NCI-H2196 treated with DMSO at 0.1 percent for 48 hours (cell line): ENCODE results near the gene BCAN.

ENCODE experiments used
- DNase-seq: peaks from one replicate; lab custom pipeline; 2025; ENCODE audit not compliant: unreplicated experiment; lab: John Stamatoyannopoulos, UW

The BCAN gene

GRCh38 chr1:156644146-156644545 lies 2.2 kb downstream of the BCAN start:
- DNase-seq = no peak

GRCh38 chr1:156644640-156645039 lies 2.7 kb downstream of the BCAN start:
- DNase-seq = no peak

- DNase-seq = no peak
These were observed 3.1 kb downstream of the BCAN start for GRCh38 chr1:156645056-156645455.

DNA sequence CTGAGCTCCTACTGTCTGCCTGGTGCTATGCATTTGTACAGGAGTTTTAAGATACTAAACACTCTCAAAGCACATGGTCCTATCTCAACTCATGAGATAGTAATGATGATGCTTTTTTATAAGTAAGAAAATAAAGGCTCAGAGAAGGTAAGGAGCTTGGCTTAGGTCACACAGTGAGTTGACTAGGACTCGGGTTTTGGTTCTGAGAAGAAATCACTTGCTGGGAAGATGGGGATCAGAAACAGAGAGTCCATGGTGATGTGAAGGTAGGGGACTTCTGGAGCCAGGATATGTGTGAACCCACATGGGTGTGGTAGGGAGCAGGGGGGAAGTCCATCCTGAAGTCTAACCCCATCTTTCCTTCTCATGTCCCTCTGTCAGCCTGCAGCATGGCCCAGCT lies 3.7 kb downstream of the BCAN start:
- DNase-seq = no peak

DNA sequence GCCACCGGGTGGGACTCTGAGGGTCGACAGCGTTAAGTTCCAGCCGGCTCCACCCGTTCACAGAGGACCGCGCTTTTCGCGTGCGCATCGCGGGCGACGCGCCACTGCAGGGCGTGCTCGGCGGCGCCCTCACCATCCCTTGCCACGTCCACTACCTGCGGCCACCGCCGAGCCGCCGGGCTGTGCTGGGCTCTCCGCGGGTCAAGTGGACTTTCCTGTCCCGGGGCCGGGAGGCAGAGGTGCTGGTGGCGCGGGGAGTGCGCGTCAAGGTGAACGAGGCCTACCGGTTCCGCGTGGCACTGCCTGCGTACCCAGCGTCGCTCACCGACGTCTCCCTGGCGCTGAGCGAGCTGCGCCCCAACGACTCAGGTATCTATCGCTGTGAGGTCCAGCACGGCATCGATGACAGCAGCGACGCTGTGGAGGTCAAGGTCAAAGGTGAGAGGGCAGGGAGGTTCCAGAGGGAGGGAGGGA lies 4.9 kb downstream of the BCAN start:
- no peak for DNase-seq

GRCh38 chr1:156647351-156647750 lies 5.4 kb downstream of the BCAN start:
- no peak for DNase-seq

- no peak for DNase-seq
These were observed 6.6 kb downstream of the BCAN start for GRCh38 chr1:156648496-156648895.

GRCh38 chr1:156648951-156649350 lies 7.0 kb downstream of the BCAN start:
- DNase-seq = no peak

DNA sequence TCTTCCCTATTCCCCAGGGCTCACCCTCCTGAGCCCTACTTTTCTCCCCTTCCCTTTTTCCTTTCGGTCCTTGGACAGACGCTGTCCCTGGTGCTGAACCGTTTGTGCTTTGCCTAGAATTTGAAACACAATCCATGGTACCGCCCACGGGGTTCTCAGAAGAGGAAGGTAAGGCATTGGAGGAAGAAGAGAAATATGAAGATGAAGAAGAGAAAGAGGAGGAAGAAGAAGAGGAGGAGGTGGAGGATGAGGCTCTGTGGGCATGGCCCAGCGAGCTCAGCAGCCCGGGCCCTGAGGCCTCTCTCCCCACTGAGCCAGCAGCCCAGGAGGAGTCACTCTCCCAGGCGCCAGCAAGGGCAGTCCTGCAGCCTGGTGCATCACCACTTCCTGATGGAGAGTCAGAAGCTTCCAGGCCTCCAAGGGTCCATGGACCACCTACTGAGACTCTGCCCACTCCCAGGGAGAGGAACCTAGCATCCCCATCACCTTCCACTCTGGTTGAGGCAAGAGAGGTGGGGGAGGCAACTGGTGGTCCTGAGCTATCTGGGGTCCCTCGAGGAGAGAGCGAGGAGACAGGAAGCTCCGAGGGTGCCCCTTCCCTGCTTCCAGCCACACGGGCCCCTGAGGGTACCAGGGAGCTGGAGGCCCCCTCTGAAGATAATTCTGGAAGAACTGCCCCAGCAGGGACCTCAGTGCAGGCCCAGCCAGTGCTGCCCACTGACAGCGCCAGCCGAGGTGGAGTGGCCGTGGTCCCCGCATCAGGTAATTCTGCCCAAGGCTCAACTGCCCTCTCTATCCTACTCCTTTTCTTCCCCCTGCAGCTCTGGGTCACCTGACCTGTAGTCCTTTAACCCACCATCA lies 10.4 kb downstream of the BCAN start:
- DNase-seq = no peak

DNA sequence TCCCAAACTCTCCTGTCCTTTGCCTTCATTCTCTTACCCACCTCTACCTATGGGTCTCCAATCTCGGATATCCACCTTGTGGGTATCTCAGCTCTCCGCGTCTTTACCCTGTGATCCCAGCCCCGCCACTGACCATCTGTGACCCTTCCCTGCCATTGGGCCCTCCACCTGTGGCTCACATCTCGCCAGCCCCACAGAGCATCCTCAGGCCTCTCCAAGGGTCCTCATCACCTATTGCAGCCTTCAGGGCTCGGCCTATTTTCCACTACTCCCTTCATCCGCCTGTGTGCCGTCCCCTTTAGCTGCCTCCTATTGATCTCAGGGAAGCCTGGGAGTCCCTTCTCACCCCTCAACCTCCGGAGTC lies 11.1 kb downstream of the BCAN start:
- no peak for DNase-seq

DNA sequence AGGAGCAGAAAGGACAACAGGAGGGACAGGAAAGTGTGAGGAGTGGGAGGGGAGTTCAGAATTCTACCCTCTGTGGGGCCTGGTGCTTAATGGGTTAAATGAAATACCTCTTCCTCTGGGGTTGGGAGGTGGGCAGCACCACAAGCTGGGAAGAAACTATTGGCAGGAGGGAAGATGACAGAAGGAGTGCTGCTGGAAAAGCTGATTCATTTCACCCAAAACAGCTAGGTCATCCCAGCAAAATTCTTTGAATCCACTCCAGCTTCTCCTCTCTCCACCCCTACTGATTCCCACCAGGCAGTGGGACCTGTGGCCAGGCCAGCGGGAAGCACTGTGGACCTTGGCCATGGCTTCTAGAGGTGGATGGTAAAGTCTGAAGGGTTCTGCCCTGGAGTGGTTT lies 12.8 kb downstream of the BCAN start:
- DNase-seq = no peak

GRCh38 chr1:156655151-156655903 lies 13.4 kb downstream of the BCAN start:
- peak; percentile 33 for DNase-seq

GRCh38 chr1:156655904-156656516 lies 14.1 kb downstream of the BCAN start:
- no peak for DNase-seq

GRCh38 chr1:156656806-156657740 lies 15.2 kb downstream of the BCAN start:
- peak; percentile 52 for DNase-seq

GRCh38 chr1:156657741-156658319 lies 15.9 kb downstream of the BCAN start:
- no peak for DNase-seq

DNA sequence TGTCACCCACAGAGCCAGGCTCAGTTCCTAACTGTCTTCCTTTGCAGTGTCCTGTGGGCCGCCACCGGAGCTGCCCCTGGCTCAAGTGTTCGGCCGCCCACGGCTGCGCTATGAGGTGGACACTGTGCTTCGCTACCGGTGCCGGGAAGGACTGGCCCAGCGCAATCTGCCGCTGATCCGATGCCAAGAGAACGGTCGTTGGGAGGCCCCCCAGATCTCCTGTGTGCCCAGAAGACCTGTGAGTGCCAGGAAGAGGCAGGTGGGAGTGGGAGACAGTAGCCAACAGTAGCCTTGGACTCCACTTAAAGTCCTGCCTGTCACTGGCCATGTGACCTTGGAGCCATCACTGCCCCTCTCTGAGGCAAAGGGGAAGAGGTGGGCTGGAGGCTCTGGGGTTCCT lies 16.6 kb downstream of the BCAN start:
- no peak for DNase-seq

DNA sequence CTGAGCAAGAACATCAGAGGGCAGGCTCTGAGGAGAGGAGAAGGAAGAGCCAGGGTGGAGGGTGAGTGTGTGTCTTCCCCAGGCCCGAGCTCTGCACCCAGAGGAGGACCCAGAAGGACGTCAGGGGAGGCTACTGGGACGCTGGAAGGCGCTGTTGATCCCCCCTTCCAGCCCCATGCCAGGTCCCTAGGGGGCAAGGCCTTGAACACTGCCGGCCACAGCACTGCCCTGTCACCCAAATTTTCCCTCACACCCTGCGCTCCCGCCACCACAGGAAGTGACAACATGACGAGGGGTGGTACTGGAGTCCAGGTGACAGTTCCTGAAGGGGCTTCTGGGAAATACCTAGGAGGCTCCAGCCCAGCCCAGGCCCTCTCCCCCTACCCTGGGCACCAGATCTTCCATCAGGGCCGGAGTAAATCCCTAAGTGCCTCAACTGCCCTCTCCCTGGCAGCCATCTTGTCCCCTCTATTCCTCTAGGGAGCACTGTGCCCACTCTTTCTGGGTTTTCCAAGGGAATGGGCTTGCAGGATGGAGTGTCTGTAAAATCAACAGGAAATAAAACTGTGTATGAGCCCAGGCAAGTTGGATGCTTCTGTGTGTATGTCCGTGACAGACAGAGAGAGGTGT lies 17.1 kb downstream of the BCAN start:
- DNase-seq = no peak

- DNase-seq = no peak
These were observed 17.7 kb downstream of the BCAN start for GRCh38 chr1:156659661-156659987.

GRCh38 chr1:156659988-156660751 lies 18.3 kb downstream of the BCAN start:
- peak; percentile 95 for DNase-seq
